HG02870 (cell line): Measurements from ENCODE around the gene COPE.
"Not testable (repeated sequence)": the region's sequence is repeated elsewhere in the genome, so short reads cannot be mapped to it uniquely, and the experiment has no call there.

ENCODE experiments used
- ATAC-seq: cut with Tn5 transposase; IDR thresholded peaks from one replicate; pipeline ENCODE4 v1.9.1; 2021; ENCODE audit warnings: mild to moderate bottlenecking, moderate library complexity; ENCODE audit not compliant: unreplicated experiment

The COPE gene

DNA sequence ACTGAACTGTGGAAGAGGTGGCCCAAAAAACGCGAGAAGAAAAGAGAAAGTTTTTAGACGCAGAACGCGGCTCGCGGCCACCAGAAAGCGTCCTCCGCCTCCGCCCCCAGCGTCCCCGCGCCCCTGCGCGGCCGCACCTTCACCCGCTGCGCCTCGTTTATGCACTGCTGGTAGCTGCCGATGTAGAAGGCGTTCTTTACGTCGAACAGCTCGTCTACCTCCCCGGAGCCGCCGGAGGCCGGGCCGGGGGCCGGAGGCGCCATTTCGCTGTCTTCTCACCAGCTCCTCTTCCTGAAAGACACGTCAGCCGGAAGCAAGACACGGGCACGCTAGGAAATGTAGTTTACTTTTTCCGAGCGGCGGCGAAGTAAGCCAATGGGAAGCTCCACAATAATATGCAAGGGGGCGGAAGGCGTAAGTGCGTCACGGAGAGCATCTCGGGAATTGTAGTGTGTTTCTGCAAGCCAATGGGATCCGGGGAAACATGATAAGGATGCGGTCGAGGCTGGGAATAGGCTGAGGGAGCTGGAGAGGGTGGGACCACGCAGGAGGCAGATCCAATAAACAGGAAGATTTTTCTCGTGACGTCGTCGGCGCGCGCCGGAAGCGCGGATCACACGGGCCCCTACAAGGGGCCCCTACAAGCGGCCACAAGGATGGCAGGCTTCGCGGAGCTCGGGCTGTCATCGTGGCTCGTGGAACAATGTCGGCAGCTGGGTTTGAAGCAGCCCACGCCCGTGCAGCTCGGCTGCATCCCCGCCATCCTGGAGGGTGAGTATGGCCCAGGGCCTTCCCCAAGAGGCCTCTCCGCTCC is at the start of gene COPE, which contains the start of gene DDX49:
Gene COPE, minus strand, starts transcription at position 302 of the 814 bp plus-strand sequence. Its CDS starts 39 bp downstream, at position 263.
Gene DDX49, plus strand, starts transcription at position 630 of the 814 bp plus-strand sequence. Its CDS starts 27 bp downstream, at position 657.
- ATAC-seq, result peak; percentile 89

DNA sequence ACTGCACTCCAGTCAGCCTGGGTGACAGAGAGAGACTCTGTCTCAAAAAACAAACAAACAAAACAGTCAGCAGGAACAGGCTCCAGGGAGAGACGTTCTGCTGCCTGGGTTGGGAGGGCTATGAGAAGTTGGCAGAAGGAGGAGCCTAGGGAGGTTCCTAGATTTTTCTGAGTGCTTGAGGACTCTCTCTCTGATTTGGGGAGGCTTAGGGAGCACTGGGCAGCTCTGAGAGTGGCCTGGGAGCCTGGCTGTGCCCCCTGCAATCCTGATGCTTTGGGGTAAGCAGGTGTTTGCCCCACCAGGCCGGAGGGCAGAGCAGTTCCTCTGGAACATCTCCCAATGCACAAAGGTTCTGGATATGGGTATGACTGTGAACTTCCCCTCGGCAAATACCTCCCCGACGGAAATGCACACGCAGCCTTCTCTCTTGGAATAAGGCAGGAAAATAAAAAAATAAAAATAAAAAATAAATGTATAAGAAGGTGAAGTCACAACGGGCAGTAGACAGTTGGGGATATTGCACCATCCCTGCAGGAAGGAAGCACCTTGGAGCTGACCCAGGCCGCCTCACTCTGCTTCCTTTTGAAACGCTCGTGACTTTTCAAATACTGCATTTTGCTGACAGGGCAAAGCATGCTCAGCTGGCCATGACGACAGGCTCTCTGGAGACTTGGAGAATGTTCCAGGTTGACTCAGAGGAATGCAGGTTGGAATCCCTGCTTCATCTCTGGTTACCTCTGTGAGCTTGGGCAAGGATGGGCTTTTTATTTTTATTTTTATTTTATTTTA is 48.4 kb upstream of the COPE start:
- ATAC-seq, result no peak

DNA sequence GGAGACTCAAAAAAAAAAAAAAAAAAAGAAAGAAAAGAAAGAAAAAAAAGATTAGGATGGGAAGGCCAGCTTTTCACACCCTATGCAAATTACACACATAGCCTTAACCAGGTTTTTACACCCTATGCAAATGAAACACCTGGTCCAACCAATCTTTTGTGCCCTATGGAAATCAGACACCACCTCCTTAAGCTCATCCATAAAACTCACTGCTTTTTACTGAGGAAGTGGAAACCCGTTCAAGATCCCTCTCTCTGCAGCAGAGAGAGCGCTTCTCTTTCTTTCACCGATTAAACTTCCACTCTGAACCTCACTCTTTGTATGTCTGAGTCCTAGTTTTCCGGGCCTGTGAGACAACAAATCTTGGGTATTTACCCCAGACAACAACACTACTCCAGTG is 47.1 kb upstream of the COPE start:
- no peak for ATAC-seq

DNA sequence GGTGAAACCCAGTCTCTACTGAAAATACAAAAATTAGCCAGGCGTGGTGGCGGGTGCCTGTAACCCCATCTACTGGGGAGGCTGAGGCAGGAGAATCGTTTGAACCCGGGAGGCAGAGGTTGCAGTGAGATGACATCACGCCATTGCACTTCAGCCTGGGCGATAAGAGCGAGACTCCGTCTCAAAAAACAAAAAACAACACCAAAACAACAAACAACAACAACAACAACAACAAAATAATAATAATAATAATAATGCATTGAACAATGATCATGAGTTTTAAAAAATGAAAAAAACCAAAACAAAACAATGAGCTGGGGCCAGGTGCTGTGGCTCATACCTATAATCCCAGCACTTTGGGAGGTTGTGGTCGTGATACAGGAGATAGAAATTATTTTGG is 44.9 kb upstream of the COPE start:
- ATAC-seq, result no peak

DNA sequence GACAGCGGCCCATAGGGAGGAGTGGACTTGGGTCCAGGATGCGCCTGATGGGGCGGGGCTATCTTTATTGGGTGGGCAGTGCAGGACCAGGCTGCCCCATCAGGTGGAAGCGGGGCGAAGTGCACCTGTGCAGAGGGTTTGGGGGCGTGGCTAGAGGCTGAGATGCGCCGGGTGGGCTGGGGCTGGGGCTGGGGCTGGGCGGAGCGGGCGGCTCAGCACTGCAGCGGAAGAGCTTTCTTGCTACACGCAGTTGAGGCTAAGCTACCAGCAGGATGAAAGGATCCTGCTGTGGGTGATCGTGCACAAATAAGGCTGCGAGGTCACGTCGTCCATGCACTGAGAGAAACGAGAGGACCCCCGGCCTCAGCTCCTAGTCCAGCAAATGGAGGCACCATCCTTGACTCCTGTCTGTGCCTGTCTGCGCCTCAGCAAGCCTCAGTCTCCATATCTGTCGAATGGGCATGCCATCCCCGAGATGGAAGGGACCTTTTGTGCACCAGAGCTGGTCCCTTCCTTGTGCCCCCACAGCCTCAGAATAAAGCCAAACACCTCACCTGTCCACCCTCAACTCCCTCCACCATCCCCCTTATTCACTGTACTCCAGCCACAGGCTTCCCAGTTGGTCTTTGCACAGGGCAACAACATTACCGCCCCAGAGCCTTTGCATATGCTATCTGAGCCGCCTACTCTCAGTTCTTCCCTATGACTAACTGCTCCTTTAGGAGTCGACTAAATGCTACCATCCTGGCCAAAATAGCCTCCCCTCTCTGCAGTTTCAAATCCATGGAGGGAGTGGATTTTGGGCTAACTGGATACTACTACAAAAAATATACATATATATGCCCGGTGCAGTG is 42.8 kb upstream of the COPE start:
- no peak for ATAC-seq

DNA sequence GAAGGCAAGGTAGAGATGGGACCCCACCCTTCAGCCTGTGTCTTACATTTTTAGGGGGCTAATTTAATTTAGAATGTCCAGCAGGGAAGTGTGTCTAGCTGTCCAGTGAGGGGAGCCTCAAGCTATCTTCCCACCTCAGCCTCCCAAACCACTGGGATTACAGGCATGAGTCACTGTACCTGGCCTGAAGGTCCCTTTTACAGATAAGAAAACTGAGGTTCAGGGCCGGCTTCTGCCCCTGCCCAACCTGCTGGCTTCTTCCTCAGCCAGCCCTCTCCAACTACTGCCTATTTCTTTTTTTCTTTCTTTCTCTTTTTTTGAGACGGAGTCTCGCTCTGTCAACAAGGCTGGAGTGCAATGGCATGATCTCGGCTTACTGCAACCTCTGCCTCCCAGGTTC is 41.2 kb upstream of the COPE start:
- no peak for ATAC-seq

DNA sequence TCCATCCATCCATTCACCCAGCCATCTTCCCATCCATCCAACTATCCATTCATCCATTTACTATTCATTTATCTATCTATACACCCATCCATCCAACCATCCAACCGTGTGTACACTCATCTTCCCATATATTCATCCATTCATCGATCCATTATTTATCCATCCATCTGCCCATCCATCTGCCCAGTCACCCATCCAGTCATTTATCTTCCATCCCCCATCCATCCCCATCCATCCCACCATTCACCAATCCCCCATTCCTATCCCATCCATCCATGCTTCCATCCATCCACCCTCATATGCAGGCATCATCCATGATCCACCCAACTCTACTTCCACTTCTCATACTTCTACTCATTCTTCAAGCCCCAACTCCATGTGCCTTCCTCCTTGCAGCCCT is 35.9 kb upstream of the COPE start:
- no peak for ATAC-seq

DNA sequence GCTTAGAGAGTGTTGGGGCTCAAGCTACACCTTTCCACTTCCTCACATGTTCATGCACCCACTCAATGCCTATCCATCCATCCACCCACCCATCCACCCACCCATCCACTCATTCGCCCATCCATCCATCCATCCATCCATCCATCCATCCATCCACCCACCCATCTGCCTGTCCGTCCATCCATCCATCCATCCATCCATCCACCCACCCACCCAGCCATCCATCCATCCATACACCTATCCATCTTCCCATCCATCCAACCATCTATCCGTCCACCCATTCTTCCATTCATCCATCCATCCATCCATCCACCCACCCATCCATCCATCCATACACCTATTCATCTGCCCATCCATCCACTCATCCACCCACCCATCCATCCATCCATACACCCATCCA is 34.9 kb upstream of the COPE start:
- ATAC-seq, result no peak

DNA sequence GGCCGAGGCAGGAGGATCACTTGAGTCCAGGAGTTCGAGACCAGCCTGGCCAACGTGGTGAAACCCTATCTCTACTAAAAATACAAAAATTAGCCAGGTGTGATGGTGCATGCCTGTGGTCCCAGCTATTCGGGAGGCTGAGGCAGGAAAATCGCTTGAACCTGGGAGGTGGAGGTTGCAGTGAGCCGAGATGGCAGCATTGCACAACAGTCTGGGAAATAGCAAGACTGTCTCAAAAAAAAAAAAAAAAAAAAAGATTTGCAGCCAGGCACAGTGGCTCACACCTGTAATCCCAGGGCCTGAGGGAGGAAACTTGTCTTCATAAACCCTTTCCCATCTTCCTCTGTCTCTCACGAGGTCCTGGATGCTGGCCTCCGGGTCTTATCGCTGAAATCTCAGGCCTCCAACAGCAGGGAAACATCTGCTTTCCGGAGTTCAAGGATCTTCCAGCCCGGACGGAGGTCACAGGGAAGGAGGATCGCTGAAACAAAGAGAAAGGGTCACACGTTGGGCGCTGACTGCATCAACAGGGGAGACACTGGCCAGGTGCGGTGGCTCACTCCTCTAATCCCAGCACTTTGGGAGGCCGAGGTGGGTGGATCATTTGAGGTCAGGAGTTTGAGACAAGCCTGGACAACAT is 33.3 kb upstream of the COPE start:
- ATAC-seq, result not testable (repeated sequence)

DNA sequence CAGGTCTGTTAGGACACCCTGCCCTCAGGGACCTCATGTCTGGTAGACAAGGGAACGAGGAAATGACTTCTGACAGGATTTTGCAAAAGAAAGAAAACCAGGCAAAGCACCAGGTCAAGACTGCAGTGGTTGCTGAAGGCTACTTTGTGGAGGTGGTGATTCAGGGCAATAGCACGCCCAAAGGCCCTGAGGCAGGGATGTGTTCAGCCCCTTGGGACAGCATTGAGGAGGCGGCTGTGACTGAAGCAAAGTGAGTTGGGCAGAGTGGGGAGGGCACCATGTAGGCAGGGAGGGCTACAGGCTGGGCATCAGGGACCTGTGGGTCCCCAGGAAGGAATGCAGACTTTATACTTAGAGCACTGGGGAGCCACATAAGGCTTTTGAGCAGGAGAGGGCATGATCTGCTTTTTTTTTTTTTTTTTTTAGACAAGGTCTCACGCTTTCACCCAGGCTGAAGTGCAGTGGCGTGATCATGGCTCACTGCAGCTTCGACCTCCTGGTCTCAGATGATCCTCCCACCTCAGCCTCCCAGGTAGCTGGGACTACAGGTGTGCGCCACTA is 32.6 kb upstream of the COPE start:
- no peak for ATAC-seq

DNA sequence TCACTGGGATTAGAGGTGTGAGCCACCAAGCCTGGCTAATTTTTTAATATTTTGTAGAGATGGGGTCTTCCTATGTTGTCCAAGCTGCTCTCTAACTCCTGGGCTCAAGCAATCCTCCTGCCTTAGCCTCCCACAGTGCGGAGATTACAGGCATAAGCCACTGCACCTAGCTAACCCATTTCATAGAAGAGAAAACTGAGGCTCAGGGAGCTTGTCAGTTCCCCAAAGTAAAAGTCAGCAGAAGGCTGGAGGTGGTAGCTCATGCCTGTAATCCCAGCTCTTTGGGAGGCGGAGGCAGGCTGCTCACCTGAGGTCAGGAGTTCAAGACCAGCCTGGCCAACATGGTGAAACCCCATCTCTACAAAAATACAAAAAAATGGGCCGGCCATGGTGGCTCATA is 30.7 kb upstream of the COPE start:
- no peak for ATAC-seq

DNA sequence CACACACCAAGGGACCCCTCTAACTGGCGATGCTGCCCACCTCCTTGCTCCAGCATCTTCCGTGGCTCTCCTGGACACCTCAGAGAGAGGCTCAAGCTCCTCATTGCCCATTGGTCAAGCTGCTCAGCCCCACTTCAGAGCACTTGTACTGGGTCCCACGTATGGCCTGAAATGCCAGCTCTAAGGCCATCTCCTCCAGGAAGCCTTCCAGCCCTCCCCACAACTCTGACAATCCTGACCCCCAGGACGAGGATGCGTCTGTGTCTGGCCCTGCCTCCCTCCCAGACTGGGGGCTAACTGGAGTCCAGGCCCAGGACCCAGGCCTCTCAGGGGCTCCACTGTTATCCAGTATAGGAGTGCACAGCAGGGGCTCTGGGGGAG is 29.8 kb upstream of the COPE start:
- no peak for ATAC-seq

DNA sequence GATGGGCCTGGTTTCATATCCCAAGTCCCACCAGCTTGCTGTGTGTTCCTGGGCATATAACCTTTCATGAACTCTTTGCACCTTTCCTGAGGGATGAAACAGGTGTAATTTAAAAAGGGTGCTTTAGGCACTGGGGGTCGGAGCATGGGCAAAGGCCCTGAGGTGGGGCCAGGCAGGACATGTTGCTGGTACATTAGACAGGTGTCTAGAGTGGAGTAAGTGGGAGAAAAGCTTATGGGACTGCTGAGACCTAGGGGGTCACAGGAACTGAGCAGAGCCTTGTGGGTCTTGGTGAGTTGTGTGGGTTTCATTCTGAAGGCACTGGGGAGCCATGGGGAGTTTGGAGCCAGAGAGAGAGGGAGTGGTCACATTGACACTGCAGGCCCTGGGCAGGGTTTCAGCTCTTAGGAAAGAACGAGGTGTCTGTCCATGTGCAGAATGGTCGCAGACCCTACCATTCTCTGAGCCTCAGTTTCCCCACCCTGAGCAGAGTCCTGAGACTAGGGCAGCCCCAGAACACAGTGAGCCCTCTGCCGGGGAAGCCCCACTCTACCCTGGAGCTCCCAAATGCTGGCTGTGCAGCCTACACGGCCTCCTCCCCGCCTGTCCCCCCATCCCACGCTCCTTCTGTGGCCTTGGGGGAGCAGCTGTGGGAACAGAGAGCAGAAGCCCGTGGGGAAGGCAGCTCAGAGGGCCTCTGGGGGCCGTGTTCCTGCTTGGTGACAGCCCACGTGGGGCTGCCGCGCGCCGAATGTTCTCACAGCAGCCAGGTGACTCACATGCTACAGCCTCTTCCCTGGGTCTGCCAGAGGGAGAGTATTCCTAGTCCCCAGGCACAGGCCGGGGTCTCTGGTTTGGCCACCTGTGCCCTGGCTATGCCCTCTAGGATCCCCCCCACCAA is 29.1 kb upstream of the COPE start:
- no peak for ATAC-seq

DNA sequence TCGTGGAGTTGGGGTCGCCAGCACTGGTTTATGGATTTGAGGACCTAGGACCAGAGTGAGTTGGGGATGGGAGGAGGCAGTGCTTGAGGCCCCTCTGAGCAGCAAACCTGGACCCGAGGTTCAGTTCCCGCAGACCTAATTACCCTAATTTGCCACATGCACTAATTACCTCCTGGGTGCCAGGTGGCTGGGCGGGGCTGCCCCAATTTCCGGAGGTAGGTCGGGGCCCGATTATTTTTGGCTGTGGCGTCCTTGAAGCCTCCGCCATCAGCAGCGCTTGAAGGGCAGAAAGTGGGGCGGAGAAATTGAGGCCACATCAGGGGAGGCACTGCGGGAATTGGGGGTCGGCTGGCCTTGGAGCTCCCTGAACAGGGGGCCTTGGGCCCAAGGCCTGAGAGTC is 27.7 kb upstream of the COPE start:
- ATAC-seq, result no peak

DNA sequence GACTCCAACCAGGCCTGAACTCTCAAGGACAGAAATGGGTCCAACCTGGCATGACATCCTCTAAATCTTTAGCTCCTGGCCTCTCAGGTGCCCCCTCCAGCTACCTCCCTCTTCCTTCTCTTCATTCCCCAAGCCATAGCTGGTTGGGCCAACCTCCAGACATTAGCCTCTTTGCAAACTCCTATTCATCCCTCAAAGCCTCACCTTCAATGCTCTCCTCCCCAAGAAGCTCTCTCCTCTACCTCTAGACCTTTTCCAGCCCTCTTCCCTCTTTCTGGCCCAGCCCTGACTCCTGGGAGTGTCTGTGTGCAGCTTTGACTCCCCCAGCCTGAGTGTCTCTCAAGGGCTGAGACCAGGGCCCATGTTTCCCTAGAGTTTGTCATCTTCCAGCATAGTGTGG is 27.1 kb upstream of the COPE start:
- ATAC-seq, result no peak

DNA sequence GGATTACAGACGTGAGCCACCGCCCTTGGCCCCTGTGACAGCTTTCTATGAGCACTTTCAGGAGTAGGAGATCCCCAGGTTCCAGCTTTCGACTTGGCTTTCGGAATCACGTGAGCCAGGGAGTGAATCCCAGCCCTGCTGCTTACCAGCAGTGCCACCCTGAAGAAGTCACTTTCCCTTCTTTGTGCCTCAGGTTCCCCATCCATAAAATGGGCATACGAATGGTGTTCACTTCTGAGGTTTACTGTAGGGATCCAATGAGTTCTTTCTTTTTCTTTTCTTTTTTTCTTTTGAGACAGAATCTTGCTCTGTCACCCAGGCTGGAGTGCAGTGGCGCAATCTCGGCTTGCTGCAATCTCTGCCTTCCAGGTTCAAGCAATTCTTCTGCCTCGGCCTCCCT is 26.1 kb upstream of the COPE start:
- no peak for ATAC-seq

DNA sequence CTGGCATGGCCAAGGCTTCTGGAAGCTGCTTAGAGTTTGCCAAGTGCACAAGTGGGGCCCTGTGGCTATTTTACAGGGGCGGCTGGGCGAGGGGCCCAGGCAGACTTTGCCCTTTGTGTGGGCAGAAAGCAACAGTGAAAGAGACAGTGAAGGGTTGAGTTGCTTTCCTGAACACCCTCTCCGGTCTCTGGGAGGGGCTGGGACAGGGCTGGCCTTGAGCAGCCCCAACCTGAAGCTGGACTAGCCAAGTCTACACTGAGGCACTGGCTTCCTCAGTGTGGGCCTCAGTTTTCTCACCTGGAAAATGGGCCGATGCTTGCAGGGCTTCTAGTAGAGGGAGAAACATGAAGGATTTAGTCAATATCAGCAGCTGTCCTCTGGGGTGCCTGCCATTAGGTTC is 24.3 kb upstream of the COPE start:
- no peak for ATAC-seq

DNA sequence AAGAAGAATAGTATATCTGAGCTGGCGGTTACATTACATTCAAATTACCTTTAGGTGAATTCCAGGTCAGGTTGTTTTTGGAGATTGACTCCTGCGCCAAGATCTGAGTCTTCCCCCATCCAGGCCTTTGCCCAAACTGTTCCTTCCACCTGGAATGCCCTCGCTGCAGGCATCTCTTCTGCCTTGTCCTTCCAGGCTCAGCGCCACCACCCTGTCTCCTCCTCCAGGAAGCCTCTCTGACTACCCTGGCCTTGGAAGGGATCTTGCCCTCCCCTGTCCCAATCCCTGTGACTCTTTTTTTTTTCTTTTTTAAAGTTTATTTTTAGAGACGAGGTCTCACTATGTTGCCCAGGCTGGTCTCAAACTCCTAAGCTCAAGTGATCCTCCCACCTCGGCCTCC is 23.5 kb upstream of the COPE start:
- ATAC-seq, result no peak

DNA sequence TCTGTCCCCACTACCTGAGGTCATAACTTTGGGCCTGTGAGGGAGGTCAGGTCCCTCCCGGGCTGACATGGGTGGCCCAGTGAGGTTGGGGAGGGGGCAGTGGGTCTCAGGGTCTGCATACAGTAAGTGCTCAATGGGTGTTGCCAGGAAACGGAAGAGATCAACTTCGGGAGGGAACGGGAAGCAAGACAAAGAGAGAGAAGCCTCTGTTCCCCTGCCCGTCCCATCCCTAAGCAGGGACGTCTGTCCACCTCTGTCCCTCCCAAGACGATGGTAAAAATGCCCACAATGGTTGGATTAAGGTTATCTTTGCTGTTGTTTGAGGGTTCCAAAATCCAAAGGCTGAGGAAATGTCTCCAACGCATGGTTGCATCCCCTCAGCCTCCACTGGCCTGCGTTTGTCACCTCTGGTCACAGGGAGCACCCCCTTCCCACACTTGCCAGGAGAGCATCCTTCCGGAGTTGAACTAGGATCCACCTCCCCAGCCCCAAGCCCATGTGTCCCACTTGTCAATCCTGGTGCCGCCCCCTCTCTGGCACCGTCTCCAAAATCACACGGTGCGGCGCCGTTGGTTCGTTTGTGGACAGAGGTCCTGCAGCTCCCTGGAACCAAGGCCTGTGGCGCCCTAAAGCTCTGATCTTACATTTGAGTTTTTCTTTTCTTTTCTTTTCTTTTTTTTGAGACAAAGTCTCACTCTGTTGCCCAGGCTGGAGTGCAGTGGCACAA is 22.6 kb upstream of the COPE start:
- no peak for ATAC-seq
